NCI-H2196 (cell line): Measurements from ENCODE around the gene HECTD3.

ENCODE experiments used
- DNase-seq: peaks from one replicate; lab custom pipeline; 2025; ENCODE audit not compliant: unreplicated experiment; lab: John Stamatoyannopoulos, UW

The HECTD3 gene

GRCh38 chr1:45010855-45011811 lies at the start of gene HECTD3:
HECTD3 (minus strand) TSS chr1:45011324; CDS start chr1:45011257, 67 bp downstream.
- DNase-seq, result peak; percentile 65

DNA sequence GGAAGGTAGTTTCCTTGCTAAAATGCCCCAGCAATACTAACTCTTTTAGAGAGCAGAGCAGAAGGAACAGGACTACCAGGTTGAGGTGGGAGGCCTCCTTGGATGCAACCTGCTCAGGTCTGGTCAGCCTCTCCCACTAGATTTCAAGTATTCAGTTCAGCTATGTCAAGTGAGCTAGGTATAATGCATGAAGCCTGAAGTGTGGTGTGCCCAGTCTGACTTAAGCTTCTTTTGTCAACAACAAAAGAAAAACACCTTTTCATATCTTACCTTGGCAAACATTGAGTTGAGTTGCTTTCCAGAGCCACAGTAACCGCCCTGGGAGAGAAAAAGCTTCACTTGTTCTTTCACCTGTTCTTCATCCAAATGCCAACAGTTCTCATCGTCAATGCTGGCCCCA lies 48.7 kb upstream of the HECTD3 start:
- no peak for DNase-seq

DNA sequence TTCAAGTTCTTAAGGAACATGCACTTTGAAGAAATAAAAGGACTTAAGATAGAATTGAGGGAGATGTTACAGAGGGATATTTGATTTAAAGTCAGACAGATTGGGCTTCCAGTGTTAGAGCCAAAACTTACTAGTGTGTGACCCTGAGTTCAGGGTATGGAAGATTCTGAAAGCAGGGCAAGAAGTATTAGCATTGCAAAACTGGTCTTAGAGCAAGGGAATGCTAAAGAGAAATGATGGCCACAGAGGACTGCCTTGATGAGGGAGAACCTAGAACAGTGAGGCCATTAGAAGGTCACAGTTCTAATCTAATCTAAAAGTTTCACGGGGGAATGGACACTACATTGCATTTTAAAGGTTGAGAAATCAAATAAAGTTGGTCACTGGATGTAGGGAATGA lies 46.4 kb upstream of the HECTD3 start:
- no peak for DNase-seq

DNA sequence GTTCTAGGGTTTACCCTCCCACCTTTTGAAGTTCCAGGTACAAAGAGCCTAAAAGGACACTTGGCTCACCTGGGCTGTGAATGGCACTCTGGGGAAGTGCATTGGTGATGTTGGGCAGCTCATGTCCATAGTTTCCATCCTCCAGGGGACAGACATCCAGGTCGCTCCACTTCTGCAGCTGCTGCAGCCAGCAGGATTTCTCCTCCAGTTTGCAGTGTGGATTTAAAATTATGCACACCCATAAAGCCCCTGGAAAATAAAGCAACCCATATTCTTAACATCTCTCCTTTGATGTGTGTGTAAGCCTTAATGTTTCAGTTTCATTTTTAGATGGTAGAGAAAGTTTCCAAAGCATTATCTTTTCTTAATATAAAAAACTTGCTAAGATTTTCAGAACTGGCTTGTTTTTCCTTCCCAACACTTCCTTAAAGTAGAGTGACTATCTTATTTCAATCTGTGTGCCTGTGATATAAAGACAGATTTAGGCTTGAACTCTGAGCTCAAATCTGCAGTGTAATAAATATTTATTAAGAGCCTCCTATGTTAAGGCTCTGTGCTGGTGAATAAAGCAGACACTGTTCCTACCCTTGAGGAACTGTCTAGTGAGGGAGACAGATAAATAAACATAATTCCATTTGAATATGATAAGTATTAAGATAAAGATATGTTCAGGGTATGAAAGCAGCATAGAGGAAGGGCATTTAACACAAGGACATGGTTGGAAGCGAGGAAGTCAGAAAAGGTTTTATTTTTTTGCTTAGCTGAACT lies 40.1 kb upstream of the HECTD3 start:
- DNase-seq, result no peak

- no peak for DNase-seq
Measured at GRCh38 chr1:45047032-45047431, 35.9 kb upstream of the HECTD3 start.

GRCh38 chr1:45044916-45045315 lies 33.8 kb upstream of the HECTD3 start:
- no peak for DNase-seq

GRCh38 chr1:45043094-45043493 lies 32.0 kb upstream of the HECTD3 start:
- no peak for DNase-seq

DNA sequence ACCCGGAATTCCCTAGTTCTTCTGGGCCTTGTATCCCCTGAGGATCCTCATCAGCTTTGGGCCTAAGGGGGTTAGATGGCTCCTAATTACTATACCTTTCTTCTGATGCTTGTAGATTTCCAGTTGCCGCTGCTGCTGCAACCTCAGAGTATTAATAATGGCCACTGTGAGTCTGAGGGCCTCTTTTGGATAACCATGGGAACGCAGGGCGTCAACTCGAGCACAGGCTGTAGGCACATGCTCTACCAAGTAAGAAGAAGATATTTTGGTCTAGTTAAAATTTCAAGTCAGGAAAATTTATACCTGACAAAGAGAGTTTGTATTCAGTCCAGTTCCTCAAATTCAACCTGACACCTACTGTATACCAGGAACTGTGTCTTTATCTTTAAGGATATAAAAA lies 29.2 kb upstream of the HECTD3 start:
- DNase-seq, result no peak

DNA sequence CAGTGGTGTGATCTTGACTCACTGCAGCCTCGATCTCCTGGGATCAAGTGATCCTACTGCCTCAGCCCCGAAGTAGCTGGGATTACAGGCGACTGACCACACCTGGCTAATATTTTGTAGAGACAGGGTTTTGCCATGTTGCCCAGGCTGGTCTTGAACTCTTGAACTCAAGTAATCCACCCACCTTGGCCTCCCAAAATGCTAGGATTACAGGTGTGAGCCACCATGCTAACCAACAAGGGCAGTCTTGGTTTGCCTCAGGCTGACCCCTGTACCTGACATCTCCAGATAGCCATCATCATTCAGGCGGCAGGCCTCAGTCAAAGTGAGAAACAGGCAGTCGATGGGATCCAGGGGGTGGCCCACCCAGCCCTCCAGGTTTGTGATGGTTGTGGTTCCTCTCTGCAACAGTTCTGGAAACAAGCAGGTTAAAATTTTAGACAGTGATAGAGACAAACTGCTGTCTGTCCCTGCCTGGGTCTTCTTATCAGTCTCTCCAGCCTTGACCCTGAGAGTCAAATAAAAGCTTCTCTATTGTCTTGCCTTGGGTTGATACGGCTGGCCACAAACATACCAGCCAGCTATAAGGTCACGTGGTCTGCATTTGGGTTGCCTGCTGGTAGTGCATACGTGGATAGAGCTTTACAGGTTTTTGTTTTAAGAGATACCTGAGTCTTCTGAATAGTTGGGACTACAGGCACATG lies 27.7 kb upstream of the HECTD3 start:
- DNase-seq, result no peak

DNA sequence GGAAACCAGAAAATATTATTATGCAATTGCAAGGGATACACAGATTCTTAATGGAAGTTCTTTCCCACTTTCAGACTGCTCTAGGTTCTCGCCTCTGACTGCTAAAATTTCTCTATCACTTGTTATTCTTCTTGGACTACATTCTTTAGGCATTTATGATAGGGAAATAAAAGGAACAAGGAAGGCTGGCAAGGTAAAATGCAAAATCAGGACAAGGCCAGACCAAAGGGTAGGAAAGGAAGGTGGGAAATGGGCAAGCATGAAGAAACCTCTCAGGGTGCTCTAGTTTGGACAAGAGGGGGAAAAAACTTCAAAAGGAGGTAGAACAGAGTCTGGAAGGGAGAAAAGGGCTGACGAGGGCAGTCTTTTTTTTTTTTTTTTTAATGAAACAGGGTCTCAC lies 27.1 kb upstream of the HECTD3 start:
- no peak for DNase-seq

DNA sequence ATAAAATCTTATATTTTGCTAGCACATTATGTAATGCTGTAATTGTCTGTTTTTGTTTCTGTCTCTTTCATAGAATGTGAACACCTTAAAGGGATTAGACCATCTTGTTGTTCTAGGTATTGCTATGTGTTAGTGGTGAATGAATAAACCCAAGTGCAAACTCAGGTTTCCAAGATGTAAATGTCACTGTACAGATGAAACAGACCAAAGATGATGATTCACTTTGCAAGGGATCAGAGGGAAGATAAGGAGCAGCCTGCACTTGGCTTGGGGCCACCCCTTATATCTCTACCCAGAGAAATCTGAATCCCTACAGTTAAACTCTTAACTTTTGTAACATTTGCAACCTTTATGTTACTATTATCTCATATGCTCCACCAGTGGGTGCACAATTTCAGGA lies 26.3 kb upstream of the HECTD3 start:
- DNase-seq, result no peak

- DNase-seq, result no peak
Measured at GRCh38 chr1:45035631-45036301, 24.6 kb upstream of the HECTD3 start.

DNA sequence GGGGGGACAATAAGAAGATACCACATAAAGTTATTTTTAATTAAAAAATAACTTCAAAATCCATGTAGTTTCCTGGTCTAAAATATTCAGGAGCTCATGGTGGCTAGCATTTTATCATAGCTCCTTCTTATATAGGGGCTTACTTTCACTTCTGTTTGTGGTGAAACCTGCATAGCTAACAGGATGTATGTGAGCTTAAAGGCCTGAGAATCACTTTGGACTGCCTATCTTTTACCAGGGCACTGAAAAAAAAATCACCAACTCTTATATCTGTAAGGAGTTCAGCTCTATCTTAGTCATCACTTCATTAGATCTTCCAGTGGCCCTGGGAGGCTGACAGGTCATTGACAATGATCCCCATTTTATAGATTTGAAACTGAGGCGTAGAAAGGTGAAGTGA lies 22.2 kb upstream of the HECTD3 start:
- DNase-seq, result no peak

GRCh38 chr1:45032837-45033236 lies 21.7 kb upstream of the HECTD3 start:
- DNase-seq, result no peak

- no peak for DNase-seq
Measured at GRCh38 chr1:45026446-45026845, 15.3 kb upstream of the HECTD3 start.

GRCh38 chr1:45023663-45024062 lies 12.5 kb upstream of the HECTD3 start:
- DNase-seq, result no peak

DNA sequence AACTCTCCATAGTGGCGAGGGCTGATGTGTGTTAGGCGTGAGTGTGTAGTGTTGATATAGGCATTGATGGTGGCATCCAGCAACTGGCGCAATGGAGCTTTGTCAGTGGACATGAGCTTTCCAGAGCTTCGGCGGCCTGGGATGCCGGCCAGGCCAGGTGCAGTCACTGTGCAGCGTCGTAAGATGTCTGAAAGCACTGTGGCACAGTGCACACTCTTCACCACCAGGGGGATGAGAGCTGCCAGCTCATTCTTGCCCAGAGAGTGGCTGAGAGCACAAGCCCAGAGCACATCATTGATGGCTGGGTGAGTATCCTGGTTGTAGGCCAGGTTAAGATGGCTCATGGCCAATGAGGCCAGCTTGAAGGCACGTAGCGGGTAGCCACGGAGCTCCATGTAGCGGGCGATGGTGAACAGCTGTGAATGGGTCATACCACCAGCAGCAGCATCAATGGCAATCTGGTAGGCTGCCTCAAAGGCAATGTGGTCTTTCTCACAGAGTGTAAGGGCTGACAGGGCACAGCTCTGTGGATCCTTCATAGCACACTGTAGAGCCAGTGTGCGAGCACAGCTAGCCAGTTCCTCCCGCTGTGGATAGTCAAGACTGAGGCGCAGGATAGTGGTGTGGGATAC lies 7.6 kb upstream of the HECTD3 start:
- peak; percentile 92 for DNase-seq

DNA sequence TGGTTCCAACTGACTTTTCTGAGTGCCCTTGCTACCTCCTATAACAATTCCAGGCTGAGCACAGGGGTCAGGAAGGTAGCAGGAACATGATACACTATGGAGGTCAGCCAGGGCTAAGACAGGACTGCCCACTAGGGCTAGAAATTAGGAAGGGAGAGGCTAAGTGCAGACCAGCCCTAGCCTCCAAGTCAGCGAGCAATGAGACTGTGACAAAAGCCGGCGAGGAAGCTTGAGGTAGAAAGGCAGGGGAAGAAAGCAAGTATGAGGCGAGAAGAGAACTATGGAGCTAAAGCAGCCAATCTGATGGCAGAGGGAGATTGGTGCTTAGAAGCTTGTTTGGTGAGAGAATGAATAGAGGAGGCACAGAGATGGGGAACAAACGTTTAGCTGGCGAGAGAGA lies 5.6 kb upstream of the HECTD3 start:
- DNase-seq, result no peak

DNA sequence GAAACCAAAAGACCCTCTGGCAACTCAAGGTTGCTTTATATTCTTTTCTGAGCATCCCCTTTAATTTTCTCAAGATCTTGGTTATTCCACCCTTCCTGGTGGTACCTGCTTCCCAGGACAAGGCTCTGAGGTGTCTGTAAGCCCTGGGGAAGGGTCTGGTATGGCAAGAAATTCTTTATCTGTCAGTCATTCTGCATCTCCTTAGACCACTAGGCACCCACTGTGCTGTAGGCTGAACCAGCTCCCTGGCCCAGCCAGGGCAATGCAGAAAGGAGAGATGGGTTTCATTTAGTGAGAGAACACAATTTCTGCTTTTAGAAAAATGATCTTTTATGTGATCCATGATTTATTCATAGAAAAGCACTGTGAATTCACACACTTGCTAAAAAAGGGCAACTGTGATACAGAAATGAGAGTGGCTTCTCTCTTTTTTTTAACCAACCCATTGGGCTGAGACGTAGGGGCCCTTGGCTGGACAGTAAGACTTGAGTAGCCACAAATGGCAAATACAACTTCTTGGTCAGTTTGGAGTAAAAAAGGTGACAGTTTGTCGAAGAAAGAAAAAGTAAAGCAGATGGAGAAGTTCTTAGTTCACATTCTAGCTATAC lies 5.1 kb upstream of the HECTD3 start:
- DNase-seq, result no peak

GRCh38 chr1:45015683-45016082 lies 4.6 kb upstream of the HECTD3 start:
- DNase-seq, result no peak
